MCF 10A (cell line): ENCODE results near the gene TRIM33. TPM values are rescaled to one million over a fixed set of nuclear protein-coding genes. Genes with fewer than 3 reads are reported as not detected.

Source experiments
- Bru-seq: library from RNA; stranded (reverse); fragments of 400-500 nt; gene quantifications from one replicate; lab custom pipeline; 2021; lab: Mats Ljungman, UMichigan
- BruChase-seq, 2 experiments: library from RNA; stranded (reverse); fragments of 400-500 nt; gene quantifications; one replicate each; lab custom pipeline; 2021; lab: Mats Ljungman, UMichigan
- BruUV-seq: library from RNA; stranded (reverse); fragments of 400-500 nt; replicated peaks from 2 replicates; lab custom pipeline; 2021; lab: Mats Ljungman, UMichigan
- CTCF ChIA-PET: fragments of 300-600 bp; sonication (Branson Sonifier 250); formaldehyde crosslinking; extraction: SDS; loops from one replicate; lab custom pipeline; 2021; ENCODE audit warnings: antibody characterized with exemption, inconsistent platforms; lab: Yijun Ruan, JAX
- POLR2A ChIA-PET: fragments of 300-600, 350-650 bp; sonication (Branson Sonifier 250); formaldehyde crosslinking; extraction: SDS; loops from one replicate; lab custom pipeline; 2020; ENCODE audit warnings: antibody characterized with exemption, inconsistent platforms; lab: Yijun Ruan, JAX
- DNase-seq: peaks from one replicate; pipeline ENCODE4 v3.0.0-alpha.2; 2018; ENCODE audit not compliant: unreplicated experiment
- H3K27ac Mint-ChIP-seq: one replicate; pipeline ENCODE4 v1.8.0; 2022; ENCODE audit warnings: mild to moderate bottlenecking, low read depth, mixed read lengths; ENCODE audit not compliant: unreplicated experiment
- H3K27me3 Mint-ChIP-seq: one replicate; pipeline ENCODE4 v1.8.0; 2022; ENCODE audit warnings: mixed read lengths; ENCODE audit not compliant: insufficient read depth, unreplicated experiment
- H3K36me3 Mint-ChIP-seq: one replicate; pipeline ENCODE4 v1.8.0; 2022; ENCODE audit warnings: mild to moderate bottlenecking, moderate library complexity, mixed read lengths; ENCODE audit not compliant: insufficient read depth, unreplicated experiment
- H3K4me1 Mint-ChIP-seq: one replicate; pipeline ENCODE4 v1.8.0; 2022; ENCODE audit warnings: mixed read lengths; ENCODE audit not compliant: insufficient read depth, unreplicated experiment
- H3K4me3 Mint-ChIP-seq: one replicate; pipeline ENCODE4 v1.8.0; 2022; ENCODE audit warnings: mild to moderate bottlenecking, moderate library complexity, mixed read lengths; ENCODE audit not compliant: unreplicated experiment
- H3K9me3 Mint-ChIP-seq: one replicate; pipeline ENCODE4 v1.8.0; 2022; ENCODE audit warnings: mixed read lengths; ENCODE audit not compliant: unreplicated experiment
- intact Hi-C: fragments of 100-400 bp; cut with micrococcal nuclease; formaldehyde crosslinking; loops from 2 replicates; pipeline ENCODE4 v1.14.1; 2022
- long read RNA-seq: library from polyadenylated mRNA; stranded (forward); transcript quantifications from one replicate; pipeline ENCODE4 v2.0.0, GENCODE V29; 2022
- total RNA-seq: library from RNA; stranded (reverse); gene quantifications from 2 replicates; pipeline ENCODE4 v1.2.3, GENCODE V29; 2022
- TF ChIP-seq, protein P1 (sequence below): fragments of 200-600 bp; IDR thresholded peaks from one replicate; pipeline ENCODE4 v1.8.0; 2022; ENCODE audit warnings: antibody characterized with exemption, mild to moderate bottlenecking; ENCODE audit not compliant: unreplicated experiment

The TRIM33 gene
- 33.2 and 38.3 TPM in 2 replicates for total RNA-seq
- percentile 86 among the genes with signal in this experiment for Bru-seq, nascent RNA
- BruChase-seq, experiment 1, labeled RNA remaining after a 6-hour chase = percentile 79 among the genes with signal in this experiment
- BruChase-seq, experiment 2, labeled RNA remaining after a 2-hour chase = percentile 84 among the genes with signal in this experiment
- long read RNA-seq, full-length matches to known transcripts = 62 of 106 reads
- long read RNA-seq, partial matches to known transcripts = 17 of 106 reads
- long read RNA-seq, other reads (novel, unspliced or antisense) = 27 of 106 reads

DNA sequence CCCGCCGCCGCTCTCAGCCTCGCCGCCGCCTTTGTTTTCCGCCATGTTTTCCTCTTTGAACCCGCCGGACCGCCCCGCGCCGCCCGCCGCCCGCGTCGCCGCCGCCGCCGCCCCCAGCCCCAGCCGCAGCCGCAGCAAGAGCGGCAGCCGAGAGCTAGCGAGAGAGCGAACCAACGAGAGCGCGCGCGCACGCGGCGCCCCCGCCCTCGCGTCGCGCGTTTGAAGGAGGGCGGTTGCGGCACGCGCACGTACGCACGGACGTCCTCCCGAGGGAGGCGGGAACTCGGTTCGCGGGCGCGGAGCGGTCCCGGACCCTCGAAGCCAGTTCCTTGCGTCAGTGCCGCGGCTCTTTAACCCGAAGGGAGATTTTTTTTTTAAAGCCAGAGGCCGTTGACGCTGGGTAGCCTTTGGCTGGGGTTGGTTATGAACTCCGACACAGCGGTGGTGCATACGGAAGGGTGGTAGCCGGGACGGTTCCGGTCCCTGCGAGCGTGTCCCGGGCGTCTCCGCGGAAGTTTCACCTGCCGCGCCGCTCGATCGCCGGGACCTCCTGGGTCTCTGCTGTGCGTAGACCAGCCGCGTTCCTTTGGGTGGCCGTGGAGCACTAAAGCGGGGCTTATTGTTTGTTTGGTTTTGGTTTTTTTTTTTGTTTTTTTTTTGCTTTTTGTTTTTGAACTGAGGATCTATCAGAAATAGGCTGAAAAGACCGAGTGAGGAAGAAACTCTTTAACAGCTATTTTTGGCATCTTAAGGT lies at the start of gene TRIM33:
TSS of gene TRIM33 (minus strand) at position 172 of the 754 bp plus-strand sequence. CDS start at position 45, 127 bp downstream.
- Mint-ChIP-seq H3K4me1 (peaks cover 34% of the 10 kb centered on the region), H3K9me3 (no peaks in the 10 kb centered on the region), H3K27ac (peak within 1 kb of the TSS; percentile 97), H3K4me3 (peak within 1 kb of the TSS; percentile 79), H3K27me3 (no peaks in the 10 kb centered on the region), H3K36me3 (peaks cover 11% of the 10 kb centered on the region)
- intact Hi-C loops = loop anchor here (2.0 kb wide), 1 partner anchor 160 kb away; the partner anchor contains the start of gene DENND2C
- TF ChIP-seq, protein P1, sequence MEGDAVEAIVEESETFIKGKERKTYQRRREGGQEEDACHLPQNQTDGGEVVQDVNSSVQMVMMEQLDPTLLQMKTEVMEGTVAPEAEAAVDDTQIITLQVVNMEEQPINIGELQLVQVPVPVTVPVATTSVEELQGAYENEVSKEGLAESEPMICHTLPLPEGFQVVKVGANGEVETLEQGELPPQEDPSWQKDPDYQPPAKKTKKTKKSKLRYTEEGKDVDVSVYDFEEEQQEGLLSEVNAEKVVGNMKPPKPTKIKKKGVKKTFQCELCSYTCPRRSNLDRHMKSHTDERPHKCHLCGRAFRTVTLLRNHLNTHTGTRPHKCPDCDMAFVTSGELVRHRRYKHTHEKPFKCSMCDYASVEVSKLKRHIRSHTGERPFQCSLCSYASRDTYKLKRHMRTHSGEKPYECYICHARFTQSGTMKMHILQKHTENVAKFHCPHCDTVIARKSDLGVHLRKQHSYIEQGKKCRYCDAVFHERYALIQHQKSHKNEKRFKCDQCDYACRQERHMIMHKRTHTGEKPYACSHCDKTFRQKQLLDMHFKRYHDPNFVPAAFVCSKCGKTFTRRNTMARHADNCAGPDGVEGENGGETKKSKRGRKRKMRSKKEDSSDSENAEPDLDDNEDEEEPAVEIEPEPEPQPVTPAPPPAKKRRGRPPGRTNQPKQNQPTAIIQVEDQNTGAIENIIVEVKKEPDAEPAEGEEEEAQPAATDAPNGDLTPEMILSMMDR = no peak
- CTCF ChIA-PET = interaction anchor here (0.7 to 1.2 kb wide), 9 partner anchors 13 to 337 kb away, joined by 3 read pairs; no protein-coding TSS in a partner anchor
- TSS peak; percentile 93 for BruUV-seq
- peak; percentile 92 for DNase-seq
- POLR2A ChIA-PET = interaction anchor here (0.6 to 5.0 kb wide), 36 partner anchors 8 to 377 kb away, joined by 3 to 52 read pairs (median 5); partner anchors contain the start of genes BCAS2, CSDE1, DENND2C and NRAS

DNA sequence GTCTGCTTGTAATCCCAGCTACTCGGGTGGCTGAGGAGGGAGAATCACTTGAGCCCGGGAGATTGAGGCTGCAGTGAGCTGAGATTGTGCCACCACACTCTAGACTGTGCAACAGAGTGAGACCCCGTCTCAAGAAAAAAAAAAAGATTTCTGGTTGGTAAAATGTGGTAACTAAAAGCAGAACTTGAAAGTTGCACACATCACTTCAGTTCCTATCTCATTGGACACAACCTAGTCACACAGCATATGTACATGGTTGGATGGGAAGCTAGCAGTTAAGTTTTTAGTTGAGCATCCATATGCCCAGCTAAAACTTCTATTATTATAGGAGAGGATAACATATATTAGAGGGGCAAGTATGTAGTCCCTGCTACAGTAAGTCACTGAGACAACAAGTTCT lies 48.4 kb upstream of the TRIM33 start:
- no peaks in the 10 kb centered on the region for H3K9me3 Mint-ChIP-seq
- no TSS peak for BruUV-seq
- no peak overlapping the region for H3K27ac Mint-ChIP-seq
- intact Hi-C loops = loop anchor here (10.0 kb wide), 1 partner anchor 125 kb away; no protein-coding TSS in a partner anchor
- no peaks in the 10 kb centered on the region for H3K27me3 Mint-ChIP-seq
- no peaks in the 10 kb centered on the region for H3K36me3 Mint-ChIP-seq
- no peak for DNase-seq
- H3K4me1 Mint-ChIP-seq = no peaks in the 10 kb centered on the region
- ChIA-PET CTCF (interaction anchor here (0.5 to 7.7 kb wide), 12 partner anchors 9 to 272 kb away, joined by 3 to 66 read pairs (median 4); partner anchors contain the start of gene BCAS2), POLR2A (interaction anchor here (0.7 to 1.1 kb wide), 3 partner anchors 52 to 168 kb away, joined by 3 to 5 read pairs (median 4); partner anchors contain the start of gene DENND2C)
- H3K4me3 Mint-ChIP-seq = no peak overlapping the region
- TF ChIP-seq, protein P1 = no peak

DNA sequence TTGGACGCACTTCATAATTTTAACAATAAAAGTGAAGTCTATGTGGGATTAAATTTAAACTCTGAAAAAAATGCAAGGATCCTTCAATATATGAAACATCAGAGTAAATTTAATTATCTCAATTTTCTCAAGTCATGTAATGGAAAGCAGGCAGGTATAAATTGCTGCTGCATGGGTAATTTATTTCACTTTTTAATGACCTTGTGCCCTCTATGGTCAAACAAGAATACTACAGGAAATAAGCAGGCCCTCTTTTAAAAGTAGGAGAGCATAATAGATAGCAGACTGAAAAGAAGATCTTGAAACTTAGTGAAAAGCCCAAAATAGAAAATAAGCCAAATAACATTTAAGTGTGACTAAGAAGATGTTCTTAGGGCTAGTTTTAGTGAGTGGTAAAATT lies 47.5 kb upstream of the TRIM33 start:
- intact Hi-C loops = loop anchor here (1.0 to 10.0 kb wide), 3 partner anchors 124 to 579 kb away; partner anchors contain the start of gene OLFML3
- H3K4me3 Mint-ChIP-seq = no peak overlapping the region
- POLR2A ChIA-PET = no interaction called here
- H3K9me3 Mint-ChIP-seq = no peaks in the 10 kb centered on the region
- H3K27ac Mint-ChIP-seq = no peak overlapping the region
- no peaks in the 10 kb centered on the region for H3K4me1 Mint-ChIP-seq
- BruUV-seq = no TSS peak
- H3K27me3 Mint-ChIP-seq = no peaks in the 10 kb centered on the region
- TF ChIP-seq, protein P1 = peak; percentile 46
- CTCF ChIA-PET = interaction anchor here (0.6 to 7.7 kb wide), 10 partner anchors 9 to 211 kb away, joined by 3 to 66 read pairs (median 4); no protein-coding TSS in a partner anchor
- DNase-seq = peak; percentile 24
- no peaks in the 10 kb centered on the region for H3K36me3 Mint-ChIP-seq
